Upper lobe of left lung (tissue), 4 donors: ENCODE measurements around the gene CCDC106.

Experiments used
- CTCF ChIP-seq, 6 experiments: fragments of 450-650 bp in 4 of 6; fragments of 200-600 bp in 2 of 6; sonication (generic) in 2 of 6; IDR thresholded peaks; one replicate each; pipeline ENCODE4 v1.5.1; 2016 to 2019; ENCODE audit warnings: antibody characterized with exemption in 6 of 6
- POLR2A ChIP-seq, 4 donors: fragments of 450-650 bp; IDR thresholded peaks; one replicate each; pipeline ENCODE4 v1.5.1; 2016 to 2017; ENCODE audit warnings: antibody characterized with exemption in 4 of 4, mild to moderate bottlenecking in 2 of 4

DNA sequence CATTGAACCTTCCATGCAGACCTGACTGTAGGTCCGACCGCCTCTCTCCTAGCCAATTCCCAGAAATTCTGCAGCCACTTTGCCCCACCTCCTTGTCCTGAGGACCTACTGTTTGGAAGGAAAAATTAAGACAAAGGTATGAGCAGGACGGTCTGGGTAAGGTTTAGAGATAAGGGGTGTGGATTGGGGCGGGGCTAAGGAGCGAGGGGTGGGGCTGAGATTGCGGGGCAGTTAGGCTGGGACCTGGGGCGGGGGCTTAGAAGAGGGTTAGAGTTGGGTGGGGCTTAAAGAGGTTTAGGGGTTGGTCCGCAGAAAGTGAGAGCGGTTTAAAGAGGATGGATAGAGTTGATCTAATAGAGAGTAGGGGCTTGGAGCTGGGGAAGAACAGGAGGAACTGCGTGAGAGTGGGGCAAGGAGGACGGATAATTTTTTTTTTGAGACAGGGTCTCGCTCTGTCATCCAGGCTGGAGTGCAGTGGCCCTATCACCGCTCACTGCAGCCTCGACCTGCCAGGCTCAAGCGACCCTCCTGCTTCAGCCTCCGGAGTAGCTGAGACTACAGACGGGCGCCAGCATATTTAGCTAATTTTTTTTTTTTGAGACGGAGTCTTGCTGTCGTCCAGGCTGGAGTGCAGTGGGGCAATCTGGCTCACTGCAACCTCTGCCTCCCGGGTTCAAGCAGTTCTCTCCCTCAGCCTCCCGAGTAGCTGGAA, 44.3 kb upstream of the CCDC106 start:
- TF ChIP-seq POLR2A (IDR thresholded peaks at IDR 0.05) (no peak), CTCF (IDR thresholded peaks at IDR 0.05) (no peak)
